Fibroblast of lung (primary cell): ENCODE measurements around the gene SERINC5.

ENCODE experiments used
- CTCF ChIP-seq, 2 donors: IDR thresholded peaks in 1 of 2; conservative IDR thresholded peaks in 1 of 2; 1 replicate in 1 of 2; 2 replicates in 1 of 2; pipeline ENCODE4 v1.5.1; 2011 to 2012; ENCODE audit warnings: low read length in 2 of 2, control low read depth in 1 of 2, inconsistent platforms in 1 of 2, low read depth in 1 of 2, mild to moderate bottlenecking in 1 of 2
- EZH2 ChIP-seq: IDR thresholded peaks from 2 replicates; pipeline ENCODE4 v1.5.1; 2012; ENCODE audit warnings: low read length, control low read depth, mild to moderate bottlenecking; ENCODE audit errors: missing control alignments

GRCh38 chr5:80194468-80194867 is 61.4 kb downstream of the SERINC5 start:
- TF ChIP-seq CTCF (conservative IDR thresholded peaks at IDR 0.05 in 1 of 2, IDR thresholded peaks at IDR 0.05 in 1 of 2; ENCODE audit: low read depth in 1 of 2, low read length in 2 of 2) (no peak), EZH2 (no peak)
